Esophagus (tissue), 2 donors: ENCODE results near the gene NTSR1. TPM values are rescaled to one million over a fixed set of nuclear protein-coding genes. Genes with fewer than 3 reads are reported as not detected.
A peak's percentile ranks its signal among the peaks of the same experiment; 100 is the strongest.

Experiments
- H3K27ac ChIP-seq, 2 donors: one replicate each; pipeline ENCODE4 v1.5.1; 2013; ENCODE audit warnings: low read depth in 2 of 2, mild to moderate bottlenecking in 2 of 2, inconsistent platforms in 1 of 2, low read length in 1 of 2, moderate library complexity in 1 of 2
- H3K27me3 ChIP-seq, 2 donors: one replicate each; pipeline ENCODE4 v1.6.1; 2013; ENCODE audit warnings: low read length in 2 of 2, control low read depth in 1 of 2, mild to moderate bottlenecking in 1 of 2; ENCODE audit not compliant: insufficient read depth in 2 of 2, control insufficient read depth in 1 of 2
- H3K36me3 ChIP-seq, 2 donors: one replicate each; pipeline ENCODE4 v1.6.1; 2013; ENCODE audit warnings: low read length in 1 of 2; ENCODE audit not compliant: control insufficient read depth in 2 of 2, insufficient read depth in 2 of 2
- H3K4me1 ChIP-seq, 2 donors: one replicate each; pipeline ENCODE4 v1.6.1; 2013; ENCODE audit warnings: low read length in 1 of 2; ENCODE audit not compliant: control insufficient read depth in 2 of 2, insufficient read depth in 2 of 2
- H3K4me3 ChIP-seq, 2 donors: one replicate each; pipeline ENCODE4 v1.5.1; 2013; ENCODE audit warnings: low read length in 2 of 2, mild to moderate bottlenecking in 2 of 2, low read depth in 1 of 2, moderate library complexity in 1 of 2
- H3K9me3 ChIP-seq, 2 donors: one replicate each; pipeline ENCODE4 v1.6.1; 2013; ENCODE audit warnings: mild to moderate bottlenecking in 2 of 2, low read depth in 1 of 2, low read length in 1 of 2, moderate library complexity in 1 of 2; ENCODE audit not compliant: control insufficient read depth in 2 of 2, insufficient read depth in 1 of 2
- WGBS, 2 donors: extraction: QIAGEN DNeasy Blood & Tissue Kit; methylation state at CpG; one replicate each; pipeline ENCODE4 v1.1.7; 2013; 5-methylcytosine and 5-hydroxymethylcytosine counted together
- polyA plus RNA-seq, 2 donors: library from polyadenylated mRNA; stranded (reverse); fragments of 200-250 nt; gene quantifications; one replicate each; pipeline ENCODE4 v1.2.3, GENCODE V29; 2013
- donor health status: healthy with polysubstance abuse.
- donor health status: Bipolar disorder and iron deficiency.

The NTSR1 gene
- polyA plus RNA-seq, 2 donors, result 0.02 TPM

GRCh38 chr20:62665153-62665754, 43.4 kb upstream of the NTSR1 start:
- peaks cover 0 to 2% of the 10 kb centered on the region in 2 donors for H3K36me3 ChIP-seq
- H3K4me1 ChIP-seq, result peaks cover 0 to 3% of the 10 kb centered on the region in 2 donors
- H3K9me3 ChIP-seq, result peaks cover 0 to 2% of the 10 kb centered on the region in 2 donors
- H3K4me3 ChIP-seq, result peak overlapping the region in 1 of 2 donors; percentile 3
- WGBS, 2 donors, result 86 to 91% methylated on average over 9 to 12 of the region's 12 CpGs
- no peaks in the 10 kb centered on the region for H3K27me3 ChIP-seq
- no peak overlapping the region for H3K27ac ChIP-seq

DNA sequence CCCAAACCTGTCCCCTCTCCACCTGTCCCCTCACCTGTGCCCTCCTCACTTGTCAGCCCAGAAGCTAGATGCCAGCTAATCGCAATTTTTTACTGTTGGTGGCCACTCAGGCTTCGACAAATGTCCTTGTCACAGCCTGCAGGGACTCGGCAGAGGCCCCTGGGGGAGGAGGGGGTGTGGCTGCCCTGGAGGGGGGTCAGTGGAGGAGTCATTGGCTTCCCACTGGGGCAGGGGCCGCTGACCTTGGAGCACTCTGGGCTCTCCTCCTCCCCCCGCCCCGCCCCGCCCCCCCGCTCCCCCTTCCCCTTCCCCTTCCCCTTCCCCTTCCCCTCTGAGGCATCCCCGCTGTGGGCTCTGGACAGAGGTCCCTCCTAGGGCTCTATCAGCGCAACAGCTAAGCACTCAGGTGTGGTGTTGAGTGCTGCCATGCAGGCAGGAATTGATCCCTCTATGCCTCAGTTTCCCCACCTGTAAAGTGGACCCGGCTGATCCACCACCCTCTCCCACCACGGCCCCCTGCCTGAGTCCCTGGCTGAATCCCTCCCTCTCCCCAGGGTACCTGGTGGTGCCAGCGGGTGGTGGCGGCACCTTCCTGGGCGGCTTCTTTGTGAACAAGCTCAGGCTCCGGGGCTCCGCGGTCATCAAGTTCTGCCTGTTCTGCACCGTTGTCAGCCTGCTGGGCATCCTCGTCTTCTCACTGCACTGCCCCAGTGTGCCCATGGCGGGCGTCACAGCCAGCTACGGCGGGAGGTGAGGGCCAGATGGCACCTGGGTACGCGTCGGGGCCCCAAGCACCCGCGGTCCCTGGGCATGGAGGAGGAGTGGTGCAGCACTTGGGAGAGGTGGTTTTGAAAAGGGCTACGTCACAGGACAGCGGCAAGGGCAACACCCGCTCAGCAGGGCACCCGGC, 42.6 kb upstream of the NTSR1 start:
- Histone ChIP-seq H3K4me3 (no peak overlapping the region), H3K9me3 (peaks cover 0 to 2% of the 10 kb centered on the region in 2 donors), H3K27me3 (no peaks in the 10 kb centered on the region)

DNA sequence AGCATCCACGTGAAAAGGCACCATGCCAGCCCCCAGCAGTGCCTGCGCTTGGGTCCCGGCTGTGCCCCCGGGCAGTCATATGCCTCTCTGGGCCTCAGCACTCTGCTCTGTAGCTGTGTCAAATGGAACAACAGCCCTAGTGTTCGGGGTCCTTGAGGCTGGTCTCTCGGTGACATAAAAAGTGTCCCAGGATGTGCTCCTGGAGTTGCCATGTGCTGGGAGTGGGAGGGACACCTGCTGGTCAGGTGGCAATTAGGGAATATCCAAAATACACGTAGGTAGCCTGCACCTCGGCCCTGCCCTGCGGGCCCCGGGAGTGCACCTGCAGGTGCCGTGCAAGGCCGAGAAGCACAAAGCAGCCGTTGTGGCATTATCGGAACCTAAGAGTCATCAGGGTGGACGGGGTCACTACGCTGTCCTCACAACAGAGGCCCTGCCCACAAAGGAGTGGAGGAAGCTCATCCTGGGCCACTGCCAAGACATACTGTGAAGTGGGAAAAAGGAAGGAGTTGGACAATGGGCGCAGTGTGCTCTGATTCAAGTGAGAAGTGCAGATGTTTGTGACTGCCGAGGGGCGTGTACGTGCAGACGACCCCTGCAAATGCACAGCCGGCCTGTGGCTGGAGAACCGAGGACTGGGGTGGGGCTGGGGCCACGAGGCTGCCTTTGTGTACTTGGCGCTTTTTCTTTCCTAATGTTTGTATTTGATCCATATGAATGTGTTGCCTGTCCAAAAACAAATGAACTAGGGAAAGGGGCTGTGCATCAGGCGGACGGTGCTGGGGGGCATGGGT, 41.7 kb upstream of the NTSR1 start:
- peaks cover 0 to 2% of the 10 kb centered on the region in 2 donors for H3K9me3 ChIP-seq
- 47 to 48% methylated on average over 27 of the region's 27 CpGs for WGBS, 2 donors
- no peaks in the 10 kb centered on the region for H3K27me3 ChIP-seq
- H3K27ac ChIP-seq, result peak overlapping the region in 1 of 2 donors; percentile 23
- peaks cover 0 to 2% of the 10 kb centered on the region in 2 donors for H3K36me3 ChIP-seq
- H3K4me1 ChIP-seq, result peaks cover 0 to 3% of the 10 kb centered on the region in 2 donors
- H3K4me3 ChIP-seq, result no peak overlapping the region

More for the DNA sequence above, 42.6 kb upstream of the NTSR1 start:
- peaks cover 0 to 3% of the 10 kb centered on the region in 2 donors for H3K4me1 ChIP-seq
- WGBS, 2 donors, result 59 to 61% methylated on average over 27 to 28 of the region's 33 CpGs
- peak overlapping the region in 1 of 2 donors; percentile 23 for H3K27ac ChIP-seq
- peaks cover 0 to 2% of the 10 kb centered on the region in 2 donors for H3K36me3 ChIP-seq

DNA sequence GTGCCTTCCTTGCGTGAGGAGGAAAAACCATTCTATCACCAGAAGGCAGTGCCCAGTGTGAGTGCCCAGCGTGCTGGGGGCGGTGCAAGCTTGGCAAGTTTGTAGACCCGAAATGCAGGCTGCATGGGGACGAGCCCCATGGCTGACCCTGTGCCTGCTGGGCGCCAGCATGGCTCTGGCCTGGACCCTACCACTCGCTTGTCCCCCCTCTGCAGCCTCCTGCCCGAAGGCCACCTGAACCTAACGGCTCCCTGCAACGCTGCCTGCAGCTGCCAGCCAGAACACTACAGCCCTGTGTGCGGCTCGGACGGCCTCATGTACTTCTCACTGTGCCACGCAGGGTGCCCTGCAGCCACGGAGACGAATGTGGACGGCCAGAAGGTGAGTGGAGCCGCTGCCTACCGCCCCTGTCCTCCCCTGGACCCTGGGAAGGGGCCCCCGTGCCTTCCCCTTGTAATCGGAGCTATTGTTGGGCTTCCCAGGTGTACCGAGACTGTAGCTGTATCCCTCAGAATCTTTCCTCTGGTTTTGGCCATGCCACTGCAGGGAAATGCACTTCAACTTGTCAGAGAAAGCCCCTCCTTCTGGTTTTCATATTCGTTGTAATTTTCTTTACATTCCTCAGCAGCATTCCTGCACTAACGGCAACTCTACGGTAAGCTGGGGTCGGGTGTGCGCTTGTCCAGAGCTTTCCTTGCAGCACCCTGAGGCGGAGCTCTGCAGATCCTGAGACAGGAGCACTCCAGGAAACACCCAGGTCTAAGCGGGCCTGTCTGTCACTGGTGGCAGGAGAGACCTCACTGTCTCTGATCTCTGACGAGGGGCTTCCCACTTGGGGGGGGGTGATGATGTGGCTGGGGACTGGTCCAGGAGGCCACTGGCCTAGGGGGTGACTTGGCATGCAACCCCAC, 40.9 kb upstream of the NTSR1 start:
- Histone ChIP-seq H3K4me3 (no peak overlapping the region), H3K27me3 (no peaks in the 10 kb centered on the region), H3K4me1 (peaks cover 0 to 3% of the 10 kb centered on the region in 2 donors), H3K9me3 (peaks cover 0 to 2% of the 10 kb centered on the region in 2 donors), H3K36me3 (peaks cover 0 to 4% of the 10 kb centered on the region in 2 donors), H3K27ac (no peak overlapping the region)
- 70 to 71% methylated on average over 30 of the region's 30 CpGs for WGBS, 2 donors

DNA sequence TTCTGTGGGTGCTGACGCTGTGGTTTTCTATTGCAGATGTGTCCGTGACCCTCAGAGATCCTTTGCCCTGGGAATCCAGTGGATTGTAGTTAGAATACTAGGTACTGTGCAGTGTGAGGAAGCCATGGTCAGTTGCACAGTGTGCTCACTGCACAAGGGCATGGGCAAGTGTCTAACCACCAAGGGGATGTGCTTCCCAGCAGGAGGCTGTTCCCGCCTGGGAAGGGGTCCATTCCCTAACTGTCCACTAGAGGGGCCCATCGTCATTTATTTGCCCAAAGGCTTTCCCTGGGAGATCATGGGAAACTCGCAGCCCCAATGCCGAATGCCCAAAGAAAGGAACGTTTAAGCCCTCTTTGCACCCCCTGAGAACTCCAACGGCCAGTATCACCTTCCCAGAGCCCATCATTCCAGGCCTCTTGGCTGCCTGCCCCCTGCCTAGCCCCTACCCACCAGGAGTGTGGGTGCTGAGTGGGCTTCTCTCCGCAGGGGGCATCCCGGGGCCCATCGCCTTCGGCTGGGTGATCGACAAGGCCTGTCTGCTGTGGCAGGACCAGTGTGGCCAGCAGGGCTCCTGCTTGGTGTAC, 40.1 kb upstream of the NTSR1 start:
- Histone ChIP-seq H3K9me3 (peaks cover 0 to 2% of the 10 kb centered on the region in 2 donors), H3K36me3 (peaks cover 0 to 4% of the 10 kb centered on the region in 2 donors), H3K4me3 (no peak overlapping the region), H3K27ac (no peak overlapping the region), H3K4me1 (peaks cover 0 to 3% of the 10 kb centered on the region in 2 donors), H3K27me3 (no peaks in the 10 kb centered on the region)
- 56% methylated on average over 13 of the region's 13 CpGs for WGBS, 2 donors

- H3K27me3 ChIP-seq, result no peaks in the 10 kb centered on the region
- H3K4me1 ChIP-seq, result peaks cover 0 to 3% of the 10 kb centered on the region in 2 donors
- 78 to 88% methylated on average over 10 of the region's 10 CpGs for WGBS, 2 donors
- H3K4me3 ChIP-seq, result no peak overlapping the region
- peaks cover 0 to 4% of the 10 kb centered on the region in 2 donors for H3K36me3 ChIP-seq
- H3K9me3 ChIP-seq, result peaks cover 0 to 2% of the 10 kb centered on the region in 2 donors
- H3K27ac ChIP-seq, result no peak overlapping the region
Observed at GRCh38 chr20:62669249-62669648, 39.4 kb upstream of the NTSR1 start.

- WGBS, 2 donors, result 89 to 93% methylated on average over 14 of the region's 14 CpGs
Observed at GRCh38 chr20:62670156-62670555, 38.5 kb upstream of the NTSR1 start.

GRCh38 chr20:62670998-62671397, 37.6 kb upstream of the NTSR1 start:
- Histone ChIP-seq H3K27me3 (no peaks in the 10 kb centered on the region), H3K36me3 (peaks cover 0 to 4% of the 10 kb centered on the region in 2 donors), H3K9me3 (peaks cover 0 to 2% of the 10 kb centered on the region in 2 donors), H3K27ac (no peak overlapping the region), H3K4me1 (peaks cover 0 to 3% of the 10 kb centered on the region in 2 donors), H3K4me3 (no peak overlapping the region)
- 85 to 93% methylated on average over 17 of the region's 17 CpGs for WGBS, 2 donors

More at GRCh38 chr20:62670156-62670555, 38.5 kb upstream of the NTSR1 start:
- no peak overlapping the region for H3K27ac ChIP-seq
- H3K4me1 ChIP-seq, result peaks cover 0 to 3% of the 10 kb centered on the region in 2 donors
- H3K4me3 ChIP-seq, result no peak overlapping the region
- peaks cover 0 to 2% of the 10 kb centered on the region in 2 donors for H3K9me3 ChIP-seq
- peaks cover 0 to 4% of the 10 kb centered on the region in 2 donors for H3K36me3 ChIP-seq
- H3K27me3 ChIP-seq, result no peaks in the 10 kb centered on the region
